GM21528 (cell line): ENCODE data around the gene SLC39A11.

Experiments used
- ATAC-seq: cut with Tn5 transposase; IDR thresholded peaks from one replicate; pipeline ENCODE4 v1.9.1; 2021; ENCODE audit warnings: mild to moderate bottlenecking, moderate library complexity; ENCODE audit not compliant: unreplicated experiment, low FRiP score

Gene SLC39A11

GRCh38 chr17:72614871-72615626 lies 477.4 kb downstream of the SLC39A11 start:
- no peak for ATAC-seq

GRCh38 chr17:72614476-72614870 lies 478.0 kb downstream of the SLC39A11 start:
- no peak for ATAC-seq

- no peak for ATAC-seq
Observed at GRCh38 chr17:72613806-72614292, 478.6 kb downstream of the SLC39A11 start.

GRCh38 chr17:72613396-72613795 lies 479.1 kb downstream of the SLC39A11 start:
- no peak for ATAC-seq

GRCh38 chr17:72611172-72611571 lies 481.3 kb downstream of the SLC39A11 start:
- no peak for ATAC-seq

GRCh38 chr17:72609501-72609900 lies 483.0 kb downstream of the SLC39A11 start:
- no peak for ATAC-seq

- ATAC-seq: no peak
Observed at GRCh38 chr17:72608436-72608835, 484.1 kb downstream of the SLC39A11 start.

GRCh38 chr17:72606656-72607055 lies 485.8 kb downstream of the SLC39A11 start:
- ATAC-seq: no peak

- no peak for ATAC-seq
Observed at GRCh38 chr17:72605543-72605942, 486.9 kb downstream of the SLC39A11 start.

GRCh38 chr17:72604518-72604917 lies 488.0 kb downstream of the SLC39A11 start:
- no peak for ATAC-seq

GRCh38 chr17:72603420-72604242 lies 488.9 kb downstream of the SLC39A11 start:
- ATAC-seq: no peak

GRCh38 chr17:72602517-72603419 lies 489.7 kb downstream of the SLC39A11 start:
- ATAC-seq: no peak

- ATAC-seq: no peak
Observed at GRCh38 chr17:72600934-72601333, 491.6 kb downstream of the SLC39A11 start.

GRCh38 chr17:72599891-72600290 lies 492.6 kb downstream of the SLC39A11 start:
- ATAC-seq: no peak

GRCh38 chr17:72598695-72599094 lies 493.8 kb downstream of the SLC39A11 start:
- no peak for ATAC-seq

- ATAC-seq: no peak
Observed at GRCh38 chr17:72597354-72598087, 495.0 kb downstream of the SLC39A11 start.
